Measurements from ENCODE around the gene GHR.

GHR gene

DNA sequence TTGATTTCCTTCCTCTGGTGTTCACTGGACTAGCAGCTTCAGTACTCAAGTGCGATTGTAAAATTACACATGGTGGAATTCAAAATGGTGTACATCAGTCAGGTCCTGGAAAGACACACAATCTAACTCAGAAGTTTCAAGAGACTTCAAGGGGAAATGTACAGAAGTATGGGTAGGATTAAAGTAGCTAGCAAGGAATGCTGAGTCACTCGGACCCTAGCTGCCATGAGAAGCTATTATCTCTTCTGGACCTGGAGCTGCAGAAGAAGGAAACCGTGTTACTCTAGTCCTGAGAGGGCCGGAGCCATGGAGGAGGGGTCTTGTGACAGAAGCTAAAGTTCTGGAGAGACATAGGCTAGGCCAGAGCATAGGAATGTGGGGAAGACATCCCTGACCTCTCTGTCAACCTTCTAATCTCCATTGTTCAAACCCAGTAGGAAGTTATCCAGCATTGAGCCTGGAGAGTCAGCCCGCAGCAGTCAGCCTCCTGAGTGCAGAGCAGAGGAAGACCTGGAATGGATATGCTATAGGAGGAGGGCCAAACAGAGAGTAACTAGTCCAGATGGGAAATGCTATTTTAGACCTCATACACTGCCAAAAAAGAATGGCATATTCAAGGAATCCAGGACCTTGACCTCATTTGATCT, 84.3 kb downstream of the GHR start (continued):
- TF ChIP-seq, protein P1, sequence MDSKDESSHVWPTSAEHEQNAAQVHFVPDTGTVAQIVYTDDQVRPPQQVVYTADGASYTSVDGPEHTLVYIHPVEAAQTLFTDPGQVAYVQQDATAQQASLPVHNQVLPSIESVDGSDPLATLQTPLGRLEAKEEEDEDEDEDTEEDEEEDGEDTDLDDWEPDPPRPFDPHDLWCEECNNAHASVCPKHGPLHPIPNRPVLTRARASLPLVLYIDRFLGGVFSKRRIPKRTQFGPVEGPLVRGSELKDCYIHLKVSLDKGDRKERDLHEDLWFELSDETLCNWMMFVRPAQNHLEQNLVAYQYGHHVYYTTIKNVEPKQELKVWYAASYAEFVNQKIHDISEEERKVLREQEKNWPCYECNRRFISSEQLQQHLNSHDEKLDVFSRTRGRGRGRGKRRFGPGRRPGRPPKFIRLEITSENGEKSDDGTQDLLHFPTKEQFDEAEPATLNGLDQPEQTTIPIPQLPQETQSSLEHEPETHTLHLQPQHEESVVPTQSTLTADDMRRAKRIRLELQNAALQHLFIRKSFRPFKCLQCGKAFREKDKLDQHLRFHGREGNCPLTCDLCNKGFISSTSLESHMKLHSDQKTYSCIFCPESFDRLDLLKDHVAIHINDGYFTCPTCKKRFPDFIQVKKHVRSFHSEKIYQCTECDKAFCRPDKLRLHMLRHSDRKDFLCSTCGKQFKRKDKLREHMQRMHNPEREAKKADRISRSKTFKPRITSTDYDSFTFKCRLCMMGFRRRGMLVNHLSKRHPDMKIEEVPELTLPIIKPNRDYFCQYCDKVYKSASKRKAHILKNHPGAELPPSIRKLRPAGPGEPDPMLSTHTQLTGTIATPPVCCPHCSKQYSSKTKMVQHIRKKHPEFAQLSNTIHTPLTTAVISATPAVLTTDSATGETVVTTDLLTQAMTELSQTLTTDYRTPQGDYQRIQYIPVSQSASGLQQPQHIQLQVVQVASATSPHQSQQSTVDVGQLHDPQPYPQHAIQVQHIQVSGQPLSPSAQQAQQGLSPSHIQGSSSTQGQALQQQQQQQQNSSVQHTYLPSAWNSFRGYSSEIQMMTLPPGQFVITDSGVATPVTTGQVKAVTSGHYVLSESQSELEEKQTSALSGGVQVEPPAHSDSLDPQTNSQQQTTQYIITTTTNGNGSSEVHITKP (tag by site-specific recombination; IDR thresholded peaks at IDR 0.05), result no peak
- TF ChIP-seq, protein P2, sequence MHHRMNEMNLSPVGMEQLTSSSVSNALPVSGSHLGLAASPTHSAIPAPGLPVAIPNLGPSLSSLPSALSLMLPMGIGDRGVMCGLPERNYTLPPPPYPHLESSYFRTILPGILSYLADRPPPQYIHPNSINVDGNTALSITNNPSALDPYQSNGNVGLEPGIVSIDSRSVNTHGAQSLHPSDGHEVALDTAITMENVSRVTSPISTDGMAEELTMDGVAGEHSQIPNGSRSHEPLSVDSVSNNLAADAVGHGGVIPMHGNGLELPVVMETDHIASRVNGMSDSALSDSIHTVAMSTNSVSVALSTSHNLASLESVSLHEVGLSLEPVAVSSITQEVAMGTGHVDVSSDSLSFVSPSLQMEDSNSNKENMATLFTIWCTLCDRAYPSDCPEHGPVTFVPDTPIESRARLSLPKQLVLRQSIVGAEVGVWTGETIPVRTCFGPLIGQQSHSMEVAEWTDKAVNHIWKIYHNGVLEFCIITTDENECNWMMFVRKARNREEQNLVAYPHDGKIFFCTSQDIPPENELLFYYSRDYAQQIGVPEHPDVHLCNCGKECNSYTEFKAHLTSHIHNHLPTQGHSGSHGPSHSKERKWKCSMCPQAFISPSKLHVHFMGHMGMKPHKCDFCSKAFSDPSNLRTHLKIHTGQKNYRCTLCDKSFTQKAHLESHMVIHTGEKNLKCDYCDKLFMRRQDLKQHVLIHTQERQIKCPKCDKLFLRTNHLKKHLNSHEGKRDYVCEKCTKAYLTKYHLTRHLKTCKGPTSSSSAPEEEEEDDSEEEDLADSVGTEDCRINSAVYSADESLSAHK (tag by site-specific recombination; IDR thresholded peaks at IDR 0.05), result no peak
- no peak for TF ChIP-seq HOXC10 (CRISPR knock-in tag; IDR thresholded peaks at IDR 0.05)
- no peak for TF ChIP-seq ZNF19 (tag by site-specific recombination; IDR thresholded peaks at IDR 0.05; ENCODE audit: low read depth)
- no peak for TF ChIP-seq ZNF175 (tag by site-specific recombination; IDR thresholded peaks at IDR 0.05)
- TF ChIP-seq, protein P3, sequence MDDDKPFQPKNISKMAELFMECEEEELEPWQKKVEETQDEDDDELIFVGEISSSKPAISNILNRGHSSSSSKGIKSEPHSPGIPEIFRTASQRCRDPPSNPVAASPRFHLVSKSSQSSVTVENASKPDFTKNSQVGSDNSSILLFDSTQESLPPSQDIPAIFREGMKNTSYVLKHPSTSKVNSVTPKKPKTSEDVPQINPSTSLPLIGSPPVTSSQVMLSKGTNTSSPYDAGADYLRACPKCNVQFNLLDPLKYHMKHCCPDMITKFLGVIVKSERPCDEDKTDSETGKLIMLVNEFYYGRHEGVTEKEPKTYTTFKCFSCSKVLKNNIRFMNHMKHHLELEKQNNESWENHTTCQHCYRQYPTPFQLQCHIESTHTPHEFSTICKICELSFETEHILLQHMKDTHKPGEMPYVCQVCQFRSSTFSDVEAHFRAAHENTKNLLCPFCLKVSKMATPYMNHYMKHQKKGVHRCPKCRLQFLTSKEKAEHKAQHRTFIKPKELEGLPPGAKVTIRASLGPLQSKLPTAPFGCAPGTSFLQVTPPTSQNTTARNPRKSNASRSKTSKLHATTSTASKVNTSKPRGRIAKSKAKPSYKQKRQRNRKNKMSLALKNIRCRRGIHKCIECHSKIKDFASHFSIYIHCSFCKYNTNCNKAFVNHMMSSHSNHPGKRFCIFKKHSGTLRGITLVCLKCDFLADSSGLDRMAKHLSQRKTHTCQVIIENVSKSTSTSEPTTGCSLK (tag by site-specific recombination; IDR thresholded peaks at IDR 0.05), result no peak
- TF ChIP-seq TRIM28 (IDR thresholded peaks at IDR 0.05; ENCODE audit: borderline replicate concordance, low read length), result no peak
- TF ChIP-seq ZNF37A (tag by site-specific recombination; IDR thresholded peaks at IDR 0.05), result no peak
- no peak for TF ChIP-seq ZNF202 (tag by site-specific recombination; IDR thresholded peaks at IDR 0.05; ENCODE audit: borderline replicate concordance)
- TF ChIP-seq ZNF391 (tag by site-specific recombination; IDR thresholded peaks at IDR 0.05; ENCODE audit: borderline replicate concordance, low read depth), result no peak
- no peak for TF ChIP-seq ZNF214 (tag by site-specific recombination; IDR thresholded peaks at IDR 0.05; ENCODE audit: borderline replicate concordance)
- TF ChIP-seq ZNF501 (tag by site-specific recombination; IDR thresholded peaks at IDR 0.05), result no peak
- TF ChIP-seq ZNF146 (tag by site-specific recombination; IDR thresholded peaks at IDR 0.05), result no peak
- TF ChIP-seq ZNF561 (tag by site-specific recombination; IDR thresholded peaks at IDR 0.05; ENCODE audit: borderline replicate concordance), result no peak

DNA sequence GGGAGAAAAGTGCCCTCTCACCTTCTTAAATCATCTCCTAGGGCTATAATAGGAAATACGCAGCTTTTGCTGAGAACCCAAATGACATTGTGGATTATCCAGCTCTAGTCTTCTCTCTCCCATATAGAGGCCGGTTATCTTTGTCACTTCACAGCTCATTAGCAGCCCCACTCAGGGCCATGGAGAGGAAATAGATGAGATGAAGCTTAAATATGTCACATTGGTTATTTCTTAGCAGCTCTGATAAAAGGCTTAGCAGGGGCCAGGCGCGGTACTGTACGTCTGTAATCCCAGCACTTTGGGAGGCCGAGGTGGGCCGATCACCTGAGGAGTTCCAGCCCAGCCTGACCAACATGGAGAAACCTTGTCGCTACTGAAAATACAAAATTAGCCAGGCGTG, 90.0 kb downstream of the GHR start:
- ChIA-PET CTCF (no interaction called here), POLR2A (no interaction called here)
- Histone ChIP-seq H3K36me3 (ENCODE audit: control insufficient read depth in 2 of 2, insufficient read depth in 1 of 2, low read length in 2 of 2) (no peaks in the 10 kb centered on the region), H3K27ac (ENCODE audit: extremely low read depth, low read depth, low read length) (no peak overlapping the region), H3K4me1 (ENCODE audit: control insufficient read depth, insufficient read depth, low read length) (no peaks in the 10 kb centered on the region), H3K4me3 (ENCODE audit: low read depth, low read length) (no peak overlapping the region), H3K9me3 (ENCODE audit: control insufficient read depth, insufficient read depth, low read depth, low read length) (no peaks in the 10 kb centered on the region)
- TF ChIP-seq ZNF239 (tag by site-specific recombination; IDR thresholded peaks at IDR 0.05) (no peak), ZNF175 (tag by site-specific recombination; IDR thresholded peaks at IDR 0.05) (no peak), ZNF571 (tag by site-specific recombination; IDR thresholded peaks at IDR 0.05) (no peak), ZNF549 (tag by site-specific recombination; IDR thresholded peaks at IDR 0.05) (no peak), ZNF223 (tag by site-specific recombination; IDR thresholded peaks at IDR 0.05) (no peak), ZNF354C (tag by site-specific recombination; IDR thresholded peaks at IDR 0.05; ENCODE audit: borderline replicate concordance, low read depth) (no peak), ZNF133 (tag by site-specific recombination; IDR thresholded peaks at IDR 0.05) (no peak), ZNF184 (tag by site-specific recombination; IDR thresholded peaks at IDR 0.05) (no peak), ZNF529 (tag by site-specific recombination; IDR thresholded peaks at IDR 0.05; ENCODE audit: insufficient replicate concordance) (no peak), REPIN1 (tag by site-specific recombination; IDR thresholded peaks at IDR 0.05; ENCODE audit: low read depth) (no peak), ZNF654 (tag by site-specific recombination; IDR thresholded peaks at IDR 0.05; ENCODE audit: low read depth) (no peak), KLF1 (tag by site-specific recombination; IDR thresholded peaks at IDR 0.05) (no peak)
- TF ChIP-seq, protein P4, sequence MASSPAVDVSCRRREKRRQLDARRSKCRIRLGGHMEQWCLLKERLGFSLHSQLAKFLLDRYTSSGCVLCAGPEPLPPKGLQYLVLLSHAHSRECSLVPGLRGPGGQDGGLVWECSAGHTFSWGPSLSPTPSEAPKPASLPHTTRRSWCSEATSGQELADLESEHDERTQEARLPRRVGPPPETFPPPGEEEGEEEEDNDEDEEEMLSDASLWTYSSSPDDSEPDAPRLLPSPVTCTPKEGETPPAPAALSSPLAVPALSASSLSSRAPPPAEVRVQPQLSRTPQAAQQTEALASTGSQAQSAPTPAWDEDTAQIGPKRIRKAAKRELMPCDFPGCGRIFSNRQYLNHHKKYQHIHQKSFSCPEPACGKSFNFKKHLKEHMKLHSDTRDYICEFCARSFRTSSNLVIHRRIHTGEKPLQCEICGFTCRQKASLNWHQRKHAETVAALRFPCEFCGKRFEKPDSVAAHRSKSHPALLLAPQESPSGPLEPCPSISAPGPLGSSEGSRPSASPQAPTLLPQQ (tag by site-specific recombination; IDR thresholded peaks at IDR 0.05), result no peak
- TF ChIP-seq, protein P5, sequence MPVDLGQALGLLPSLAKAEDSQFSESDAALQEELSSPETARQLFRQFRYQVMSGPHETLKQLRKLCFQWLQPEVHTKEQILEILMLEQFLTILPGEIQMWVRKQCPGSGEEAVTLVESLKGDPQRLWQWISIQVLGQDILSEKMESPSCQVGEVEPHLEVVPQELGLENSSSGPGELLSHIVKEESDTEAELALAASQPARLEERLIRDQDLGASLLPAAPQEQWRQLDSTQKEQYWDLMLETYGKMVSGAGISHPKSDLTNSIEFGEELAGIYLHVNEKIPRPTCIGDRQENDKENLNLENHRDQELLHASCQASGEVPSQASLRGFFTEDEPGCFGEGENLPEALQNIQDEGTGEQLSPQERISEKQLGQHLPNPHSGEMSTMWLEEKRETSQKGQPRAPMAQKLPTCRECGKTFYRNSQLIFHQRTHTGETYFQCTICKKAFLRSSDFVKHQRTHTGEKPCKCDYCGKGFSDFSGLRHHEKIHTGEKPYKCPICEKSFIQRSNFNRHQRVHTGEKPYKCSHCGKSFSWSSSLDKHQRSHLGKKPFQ (tag by site-specific recombination; IDR thresholded peaks at IDR 0.05), result no peak
